GM21723 (cell line): ENCODE measurements around the gene PDGFA.

Source experiments
- ATAC-seq: cut with Tn5 transposase; IDR thresholded peaks from one replicate; pipeline ENCODE4 v1.9.1; 2021; ENCODE audit warnings: mild to moderate bottlenecking, moderate library complexity; ENCODE audit not compliant: unreplicated experiment

PDGFA gene

DNA sequence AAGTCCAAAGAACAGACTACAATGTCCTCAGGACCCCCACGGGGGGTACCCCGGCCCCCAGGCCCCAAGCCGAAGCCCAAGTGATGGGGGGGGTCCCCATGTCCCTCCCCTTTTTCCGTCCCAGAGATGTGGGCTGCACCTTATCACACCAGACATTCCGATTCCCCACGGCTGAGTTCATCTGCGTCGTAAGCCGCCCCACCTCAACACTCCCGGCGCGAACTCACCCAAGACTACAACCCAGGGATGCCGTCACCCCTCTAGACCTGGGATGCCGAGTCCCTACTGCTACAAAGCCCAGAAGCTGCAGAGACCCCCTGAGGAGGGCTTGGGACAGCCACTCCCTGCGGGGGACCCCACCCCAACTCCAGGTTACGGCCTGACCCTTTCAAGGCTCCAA, 14.5 kb downstream of the PDGFA start:
- no peak for ATAC-seq

GRCh38 chr7:504221-505111, 15.2 kb downstream of the PDGFA start:
- ATAC-seq, result no peak

DNA sequence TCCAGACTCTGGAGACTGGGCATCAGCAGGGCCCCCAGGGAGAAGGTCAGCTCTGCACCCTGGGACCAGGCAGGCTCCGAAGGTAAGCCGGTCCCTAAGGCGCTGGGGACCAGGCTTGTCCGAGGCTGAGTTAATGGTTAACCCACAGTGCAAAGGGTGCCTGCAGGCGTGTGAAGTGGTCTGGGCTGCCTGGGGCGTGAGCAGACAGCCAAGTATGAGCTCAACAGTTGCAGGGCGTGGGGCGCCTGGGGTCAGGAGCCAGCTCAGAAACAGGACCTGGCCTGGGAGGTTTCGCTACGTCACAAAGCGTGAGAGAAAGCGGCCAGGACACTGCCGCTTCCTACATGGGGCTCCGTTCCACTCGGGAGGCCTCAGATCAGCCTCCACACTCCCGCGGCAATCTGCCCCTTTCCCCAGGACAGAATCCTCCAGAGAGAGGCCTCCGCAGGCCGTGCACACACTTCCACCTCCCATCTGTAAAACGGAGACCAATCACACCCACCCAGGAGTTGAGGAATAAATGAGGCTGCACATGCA, 16.0 kb downstream of the PDGFA start:
- no peak for ATAC-seq

DNA sequence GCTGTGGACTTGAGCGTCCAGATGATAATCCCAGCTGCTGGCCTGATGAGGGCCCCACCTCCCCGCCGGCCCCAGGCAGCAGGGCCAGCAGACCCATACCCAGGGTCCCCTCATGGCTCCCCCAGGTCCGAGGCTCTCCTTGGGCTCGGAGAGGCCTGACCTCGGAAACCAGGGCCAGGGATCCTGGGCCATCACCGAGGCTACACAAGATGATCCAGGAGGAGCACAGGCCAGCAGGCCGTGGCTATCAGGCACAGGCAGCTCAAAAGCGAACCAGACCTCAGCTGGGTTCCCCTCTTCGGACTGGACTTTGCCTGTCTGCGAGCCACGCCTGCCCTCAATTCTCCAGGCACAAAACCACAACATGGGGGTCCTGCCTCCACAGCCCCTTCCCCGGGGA, 17.4 kb downstream of the PDGFA start:
- no peak for ATAC-seq

DNA sequence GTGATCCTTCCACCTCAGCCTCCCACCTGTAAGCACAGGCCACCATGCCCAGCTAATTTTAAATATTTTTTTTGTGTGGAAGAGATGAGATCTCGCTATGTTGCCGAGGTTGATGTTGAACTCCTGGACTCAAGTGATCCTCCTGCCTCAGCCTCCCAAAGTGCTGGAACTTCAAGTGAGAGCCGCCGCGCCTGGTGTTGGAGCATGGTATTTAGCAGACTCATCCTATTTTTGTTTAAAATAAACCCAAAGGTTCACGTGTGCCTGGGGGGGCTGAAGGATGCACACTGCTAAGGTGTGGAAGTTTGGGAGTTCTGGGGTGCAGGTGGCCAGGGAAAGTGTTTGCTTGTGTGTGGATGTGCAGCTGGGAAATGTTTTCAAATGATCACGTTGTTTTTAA, 18.1 kb downstream of the PDGFA start:
- ATAC-seq, result no peak

DNA sequence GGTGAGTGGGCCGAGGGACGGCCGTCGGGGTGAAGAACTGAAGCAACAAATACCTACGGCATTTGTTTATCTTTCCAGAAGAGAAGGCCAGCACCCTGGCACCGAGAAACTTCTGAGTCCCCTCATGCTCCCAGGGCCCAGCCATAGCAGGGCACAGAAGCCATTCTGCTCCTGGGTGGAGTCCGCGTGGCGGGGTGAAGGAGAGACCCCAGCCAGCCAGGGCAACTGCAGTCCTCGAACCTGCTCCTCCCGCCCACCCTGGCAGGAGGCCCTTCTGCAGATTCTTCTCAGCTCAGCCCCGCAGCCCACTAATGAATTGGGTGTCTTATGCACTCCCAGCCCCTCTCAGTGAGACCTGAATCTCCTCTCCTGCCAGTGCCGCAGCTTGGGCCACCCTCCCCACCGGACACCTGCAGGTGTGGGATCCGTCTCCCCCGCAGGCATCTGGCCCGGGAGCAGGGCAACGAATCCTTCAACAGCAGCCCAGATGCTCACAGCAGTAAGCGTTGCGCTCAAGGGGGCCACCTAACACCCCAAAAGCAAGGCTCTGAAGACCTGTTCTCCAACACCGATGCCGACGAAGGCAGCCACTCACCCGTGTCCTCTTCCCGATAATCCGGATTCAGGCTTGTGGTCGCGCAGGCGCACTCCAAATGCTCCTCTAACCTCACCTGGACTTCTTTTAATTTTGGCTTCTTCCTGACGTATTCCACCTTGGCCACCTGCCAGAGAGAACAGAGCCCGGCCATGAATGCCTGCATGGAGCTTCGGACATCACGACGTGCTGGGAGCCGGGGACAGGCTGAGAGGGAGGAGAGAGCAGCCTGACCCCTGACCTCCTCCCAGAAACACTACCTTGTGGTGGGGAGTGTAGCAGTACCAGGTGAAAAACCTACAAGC, 18.9 kb downstream of the PDGFA start:
- ATAC-seq, result no peak

DNA sequence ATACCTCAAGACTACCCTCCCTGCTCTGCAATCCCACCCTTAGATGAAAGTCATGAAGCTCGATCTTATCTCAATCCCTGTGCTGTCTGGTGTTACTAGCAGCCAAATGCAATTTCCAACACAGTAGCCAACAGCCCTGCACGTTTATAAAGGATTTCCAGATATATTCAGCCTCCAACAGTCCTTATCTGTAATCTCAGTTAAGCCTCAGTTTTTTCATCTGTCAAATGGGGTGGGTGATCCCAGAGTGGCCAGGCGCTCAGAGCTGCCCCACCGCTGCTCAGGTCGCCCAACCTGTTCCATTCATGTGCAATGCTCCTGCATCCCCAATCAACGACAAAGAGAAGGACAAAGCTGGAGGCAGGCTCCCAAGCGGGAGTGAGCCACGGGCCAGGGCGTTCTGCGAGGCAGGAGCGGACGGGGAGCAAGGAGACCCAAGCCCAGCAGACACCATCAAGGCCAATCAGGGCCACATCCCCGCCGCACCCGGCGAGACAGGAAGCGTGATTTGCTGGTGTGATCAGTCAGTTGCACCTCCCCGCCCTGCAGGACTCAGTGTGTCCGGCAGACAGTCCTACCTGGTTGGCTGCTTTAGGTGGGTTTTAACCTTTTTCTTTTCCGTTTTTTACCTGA, 19.7 kb downstream of the PDGFA start:
- no peak for ATAC-seq

- no peak for ATAC-seq
Measured at GRCh38 chr7:498678-499641, 20.7 kb downstream of the PDGFA start.

DNA sequence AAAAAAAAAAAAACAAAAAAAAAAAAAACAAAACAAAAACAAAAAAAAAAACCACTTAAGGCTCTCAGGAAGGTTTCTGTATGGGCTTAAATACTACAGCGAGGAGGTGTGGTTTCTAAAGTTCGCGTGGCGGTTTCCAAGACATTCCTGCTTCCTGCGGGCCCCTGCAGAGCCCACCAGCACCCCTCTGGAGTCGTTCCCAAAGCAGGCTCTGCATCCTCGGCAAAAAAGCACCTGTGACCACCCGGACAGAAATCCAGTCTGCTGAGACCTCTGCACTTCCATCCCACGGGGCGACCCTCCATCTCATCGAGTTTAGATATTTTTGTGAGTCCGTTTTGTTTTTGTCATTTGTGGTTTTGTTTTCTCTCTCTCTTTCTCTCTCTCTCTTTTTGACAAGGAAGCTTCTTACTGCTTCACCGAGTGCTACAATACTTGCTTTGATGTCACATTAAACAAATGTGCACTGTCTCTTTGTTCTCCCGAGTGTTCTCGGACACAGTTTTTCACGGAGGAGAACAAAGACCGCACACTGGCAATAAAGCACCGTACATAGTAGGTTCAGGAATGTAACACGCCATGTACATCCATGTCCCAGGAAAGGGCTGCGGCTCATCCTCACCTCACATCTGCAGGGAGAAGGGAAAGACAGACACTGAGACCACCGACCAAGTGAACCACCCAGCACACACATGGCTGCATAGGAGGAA, 21.5 kb downstream of the PDGFA start:
- ATAC-seq, result no peak

GRCh38 chr7:497346-497745, 22.3 kb downstream of the PDGFA start:
- no peak for ATAC-seq

DNA sequence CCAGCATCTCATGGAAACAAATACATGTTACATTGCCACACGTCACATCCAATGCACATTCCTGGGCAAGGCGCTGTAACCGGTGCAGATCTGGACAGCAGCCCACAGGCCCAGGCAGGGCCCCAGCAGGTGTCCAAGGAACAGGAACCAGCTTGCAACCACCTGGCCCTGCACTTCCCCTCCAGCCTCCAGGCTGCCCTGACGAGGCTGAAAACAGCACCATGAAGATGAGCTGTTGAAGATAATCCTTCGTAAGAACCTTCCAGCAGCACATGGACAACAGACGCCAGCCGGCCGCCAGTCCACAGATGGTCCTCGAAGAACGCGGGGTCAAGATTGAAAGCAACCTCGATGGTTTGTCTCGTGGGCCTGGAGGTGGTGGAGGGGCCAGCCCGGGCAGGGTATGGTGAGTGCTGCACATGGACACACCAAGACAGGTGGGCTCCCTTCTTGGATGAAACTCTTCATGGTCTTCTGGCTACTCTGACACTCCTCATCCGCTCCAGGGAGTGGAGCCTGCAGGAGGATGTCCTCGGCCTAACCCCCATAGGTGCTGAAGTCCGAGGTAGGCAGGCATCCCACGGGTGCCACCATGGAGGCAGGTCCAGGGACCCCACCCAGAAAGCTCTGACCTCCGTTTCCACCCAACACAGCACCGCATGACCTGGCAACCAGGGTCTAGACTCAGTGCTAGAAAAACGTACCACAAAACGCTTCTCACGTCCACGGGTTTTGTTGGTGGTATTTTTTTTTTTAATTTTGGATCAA, 22.9 kb downstream of the PDGFA start:
- ATAC-seq, result no peak

DNA sequence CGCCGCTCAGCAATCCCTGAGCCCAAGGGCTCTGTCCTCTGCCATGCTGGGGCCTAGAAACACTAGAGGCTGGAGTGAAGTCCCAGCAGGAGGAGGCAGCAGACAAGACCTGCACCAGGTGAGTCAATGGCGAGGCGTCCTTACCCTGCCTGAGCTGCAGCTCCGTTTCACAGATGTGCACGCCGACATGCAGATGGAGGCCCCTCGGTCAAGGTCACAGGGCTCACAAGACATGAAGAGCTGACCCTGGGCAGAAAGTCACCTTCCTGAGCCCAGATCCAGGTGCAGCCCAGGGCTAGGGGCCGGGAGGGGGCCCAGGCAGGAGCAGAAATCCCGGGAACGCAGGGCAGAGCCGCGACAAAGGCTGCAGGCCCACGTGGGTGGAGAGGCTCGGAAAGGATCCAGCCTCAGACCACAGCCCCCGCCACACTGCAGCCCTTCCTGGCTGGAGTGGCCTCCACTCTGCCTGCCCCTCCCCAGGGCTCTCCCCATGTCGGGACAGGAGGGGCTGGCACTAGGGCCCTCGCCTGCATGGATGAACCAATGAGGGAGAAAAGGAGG, 23.8 kb downstream of the PDGFA start:
- no peak for ATAC-seq

DNA sequence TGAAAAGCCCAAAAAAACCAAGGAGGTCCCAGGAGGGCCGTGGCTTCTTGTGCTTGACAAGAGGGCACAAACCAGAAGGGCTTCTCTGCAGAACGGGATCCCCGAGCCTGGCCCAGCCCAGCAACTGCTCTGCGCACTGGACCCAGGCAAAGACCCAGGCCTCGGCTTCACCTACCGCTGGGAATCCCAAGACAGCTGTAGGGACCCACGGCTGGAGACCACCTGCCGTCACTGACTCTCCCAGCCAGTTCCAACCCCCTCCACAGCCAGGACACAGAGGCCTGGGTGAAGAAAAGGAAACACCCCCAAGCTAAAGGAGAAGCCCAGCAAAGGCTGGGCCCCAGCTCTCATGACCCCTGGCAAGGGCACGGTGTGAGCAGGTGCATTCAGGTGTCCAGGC, 24.3 kb downstream of the PDGFA start:
- no peak for ATAC-seq

GRCh38 chr7:494906-495305, 24.7 kb downstream of the PDGFA start:
- no peak for ATAC-seq

GRCh38 chr7:494259-494687, 25.4 kb downstream of the PDGFA start:
- no peak for ATAC-seq

GRCh38 chr7:493661-494251, 25.9 kb downstream of the PDGFA start:
- no peak for ATAC-seq

DNA sequence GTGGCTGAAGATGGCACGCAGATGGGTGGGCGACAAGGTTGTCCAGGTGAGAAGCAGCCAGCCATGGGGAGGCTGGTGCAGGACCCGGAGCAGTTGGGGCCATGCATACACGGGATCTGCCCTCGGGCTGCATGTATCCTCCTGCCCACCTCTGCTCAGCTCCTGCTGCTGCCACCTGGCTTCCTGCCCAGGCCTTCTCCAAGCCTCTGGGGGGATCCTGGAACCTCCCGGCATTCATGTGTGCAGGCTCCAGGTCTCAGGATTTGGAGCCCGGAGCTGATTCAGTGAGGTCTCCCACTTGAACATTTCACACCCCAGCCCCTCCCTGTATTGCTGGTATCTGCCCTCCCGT, 27.0 kb downstream of the PDGFA start:
- ATAC-seq, result no peak
